Measurements from ENCODE around the gene OR2S2. TPM values are rescaled to one million over a fixed set of nuclear protein-coding genes. Genes with fewer than 3 reads are reported as not detected.
A peak's percentile ranks its signal among the peaks of the same experiment; 100 is the strongest.
"Not testable (repeated sequence)": the region's sequence is repeated elsewhere in the genome, so short reads cannot be mapped to it uniquely, and the experiment has no call there.

OR2S2 gene
- total RNA-seq, 4 donors from 2014 or later: not detected

- TF ChIP-seq CTCF (IDR thresholded peaks at IDR 0.05) (no peak), POLR2A (IDR thresholded peaks at IDR 0.05) (no peak)
- 83 to 87% methylated on average over 4 of the region's 4 CpGs for WGBS, 2 donors
- intact Hi-C loops (cut with DNase I; ENCODE audit: low total_unique reads): no loop called here
Observed at GRCh38 chr9:35935261-35935660, 22.7 kb downstream of the OR2S2 start.

GRCh38 chr9:35934069-35934468, 23.9 kb downstream of the OR2S2 start:
- 89 to 92% methylated on average over 6 of the region's 6 CpGs for WGBS, 2 donors
- H3K4me3 ChIP-seq (ENCODE audit: low read depth, poor library complexity, severe bottlenecking); DNase-seq (ENCODE audit: low spot score in 2 of 2); intact Hi-C loops (cut with DNase I; ENCODE audit: low total_unique reads): not testable (repeated sequence)

More at GRCh38 chr9:35935261-35935660, 22.7 kb downstream of the OR2S2 start:
- no peak overlapping the region for H3K4me3 ChIP-seq (ENCODE audit: low read depth, poor library complexity, severe bottlenecking)
- DNase-seq (ENCODE audit: low spot score in 2 of 2): no peak

- 77 to 80% methylated on average over 4 of the region's 4 CpGs for WGBS, 2 donors
- intact Hi-C loops (cut with DNase I; ENCODE audit: low total_unique reads): no loop called here
- no peak for DNase-seq (ENCODE audit: low spot score in 2 of 2)
- no peak for TF ChIP-seq CTCF (IDR thresholded peaks at IDR 0.05)
- TF ChIP-seq POLR2A (IDR thresholded peaks at IDR 0.05): no peak
- H3K4me3 ChIP-seq (ENCODE audit: low read depth, poor library complexity, severe bottlenecking): no peak overlapping the region
Observed at GRCh38 chr9:35933550-35934067, 24.3 kb downstream of the OR2S2 start.

GRCh38 chr9:35932735-35933134, 25.2 kb downstream of the OR2S2 start:
- H3K4me3 ChIP-seq (ENCODE audit: low read depth, poor library complexity, severe bottlenecking): no peak overlapping the region
- TF ChIP-seq CTCF (IDR thresholded peaks at IDR 0.05) (no peak), POLR2A (IDR thresholded peaks at IDR 0.05) (no peak)
- 88 to 89% methylated on average over 3 of the region's 3 CpGs for WGBS, 2 donors
- DNase-seq (ENCODE audit: low spot score in 2 of 2): no peak
- intact Hi-C loops (cut with DNase I; ENCODE audit: low total_unique reads): no loop called here

- H3K4me3 ChIP-seq (ENCODE audit: low read depth, poor library complexity, severe bottlenecking): no peak overlapping the region
- TF ChIP-seq POLR2A (IDR thresholded peaks at IDR 0.05) (no peak), CTCF (IDR thresholded peaks at IDR 0.05) (no peak)
- intact Hi-C loops (cut with DNase I; ENCODE audit: low total_unique reads): no loop called here
- DNase-seq (ENCODE audit: low spot score in 2 of 2): peak in 1 of 2 donors; percentile 36
- WGBS, 2 donors: 95 to 96% methylated on average over 3 of the region's 3 CpGs
Observed at GRCh38 chr9:35930989-35931388, 27.0 kb downstream of the OR2S2 start.

- no peak overlapping the region for H3K4me3 ChIP-seq (ENCODE audit: low read depth, poor library complexity, severe bottlenecking)
- TF ChIP-seq POLR2A (IDR thresholded peaks at IDR 0.05) (no peak), CTCF (IDR thresholded peaks at IDR 0.05) (no peak)
- DNase-seq (ENCODE audit: low spot score in 2 of 2): no peak
- intact Hi-C loops (cut with DNase I; ENCODE audit: low total_unique reads): no loop called here
Observed at GRCh38 chr9:35930521-35930920, 27.4 kb downstream of the OR2S2 start.

Data from lower leg skin (tissue), 4 donors.